ENCODE data around the gene HIPK1. TPM values are rescaled to one million over a fixed set of nuclear protein-coding genes. Genes with fewer than 3 reads are reported as not detected.

HIPK1 gene
- total and polyA plus RNA-seq, 10 of the 15 experiments (the other 5 are each of a cell fraction or from before 2014, with no cell fraction given), result 4.2 to 33.9 (median 11.4) TPM

GRCh38 chr1:113937146-113937545 lies 8.0 kb downstream of the HIPK1 start:
- Histone ChIP-seq H3K4me1 (ENCODE audit: control insufficient read depth, insufficient read depth, low read length) (peaks cover 17% of the 10 kb centered on the region), H3K79me2 (ENCODE audit: control insufficient read depth, insufficient read depth, low read length) (peaks cover 75% of the 10 kb centered on the region), H3K4me2 (ENCODE audit: control insufficient read depth, insufficient read depth) (no peak overlapping the region), H3K36me3 (ENCODE audit: control insufficient read depth in 2 of 2, insufficient read depth in 2 of 2, low read length in 1 of 2) (peaks cover 5 to 6% of the 10 kb centered on the region in 2 experiments; a peak in 3 of 4 replicates), H2AFZ (ENCODE audit: control insufficient read depth, low read depth, low read length) (no peak overlapping the region), H3K9me3 (replicated peaks; ENCODE audit: control insufficient read depth, insufficient read depth, low read length) (no peaks in the 10 kb centered on the region; the same call in 1 of the 3 replicates), H3K27ac (ENCODE audit: control insufficient read depth, insufficient read depth) (no peak overlapping the region), H3K27me3 (replicated peaks in 1 of 2; ENCODE audit: control insufficient read depth in 2 of 2, insufficient read depth in 2 of 2, low read length in 1 of 2) (no peaks in the 10 kb centered on the region), H3K9ac (ENCODE audit: control insufficient read depth, insufficient read depth, low read length) (no peak overlapping the region), H3K4me3 (no peak overlapping the region), H4K20me1 (ENCODE audit: control insufficient read depth, insufficient read depth) (no peaks in the 10 kb centered on the region)
- WGBS (ENCODE audit: insufficient coverage, insufficient replicate concordance, low lambda C conversion rate, missing lambda C conversion rate), result 90% methylated on average over 1 of the region's 1 CpG
- intact Hi-C loops (cut with micrococcal nuclease; ENCODE audit: unreplicated experiment), result no loop called here
- FAIRE-seq, result peak; percentile 44
- BruUV-seq (replicated peaks), result no TSS peak
- ChIA-PET POLR2A (interaction anchor here (0.5 to 1.1 kb wide), 2 partner anchors 9 to 78 kb away, joined by 3 to 6 read pairs; no protein-coding TSS in a partner anchor), CTCF (interaction anchor here (1.1 to 1.9 kb wide), 2 partner anchors 9 to 101 kb away, joined by 4 to 6 read pairs; no protein-coding TSS in a partner anchor), SMC1A (ENCODE audit: uncharacterized antibody, unreplicated experiment) (interaction anchor here (1.4 to 11.9 kb wide), 3 partner anchors 10 to 81 kb away, joined by 3 to 99 read pairs (median 5); no protein-coding TSS in a partner anchor), RAD21 (ENCODE audit: unreplicated experiment) (interaction anchor here (0.8 to 2.1 kb wide), 2 partner anchors 9 to 182 kb away, joined by 3 to 9 read pairs; no protein-coding TSS in a partner anchor)
- in situ Hi-C loops (cut with MboI), result no loop called here
- no peak for ATAC-seq
- TF ChIP-seq SIX5 (IDR thresholded peaks at IDR 0.05; ENCODE audit: low read depth, low read length, severe bottlenecking) (no peak), NKRF (conservative IDR thresholded peaks at IDR 0.05) (no peak), ZNF592 (IDR thresholded peaks at IDR 0.05) (no peak), BCLAF1 (IDR thresholded peaks at IDR 0.05) (no peak), ZNF24 (IDR thresholded peaks at IDR 0.05) (no peak), TBL1XR1 (IDR thresholded peaks at IDR 0.05; ENCODE audit: low read depth, low read length) (no peak), EGR1 (IDR thresholded peaks at IDR 0.05; ENCODE audit: borderline replicate concordance in 1 of 2, low read depth in 2 of 2, low read length in 2 of 2) (no peak)
- TF ChIP-seq, protein P1, sequence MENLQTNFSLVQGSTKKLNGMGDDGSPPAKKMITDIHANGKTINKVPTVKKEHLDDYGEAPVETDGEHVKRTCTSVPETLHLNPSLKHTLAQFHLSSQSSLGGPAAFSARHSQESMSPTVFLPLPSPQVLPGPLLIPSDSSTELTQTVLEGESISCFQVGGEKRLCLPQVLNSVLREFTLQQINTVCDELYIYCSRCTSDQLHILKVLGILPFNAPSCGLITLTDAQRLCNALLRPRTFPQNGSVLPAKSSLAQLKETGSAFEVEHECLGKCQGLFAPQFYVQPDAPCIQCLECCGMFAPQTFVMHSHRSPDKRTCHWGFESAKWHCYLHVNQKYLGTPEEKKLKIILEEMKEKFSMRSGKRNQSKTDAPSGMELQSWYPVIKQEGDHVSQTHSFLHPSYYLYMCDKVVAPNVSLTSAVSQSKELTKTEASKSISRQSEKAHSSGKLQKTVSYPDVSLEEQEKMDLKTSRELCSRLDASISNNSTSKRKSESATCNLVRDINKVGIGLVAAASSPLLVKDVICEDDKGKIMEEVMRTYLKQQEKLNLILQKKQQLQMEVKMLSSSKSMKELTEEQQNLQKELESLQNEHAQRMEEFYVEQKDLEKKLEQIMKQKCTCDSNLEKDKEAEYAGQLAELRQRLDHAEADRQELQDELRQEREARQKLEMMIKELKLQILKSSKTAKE (IDR thresholded peaks at IDR 0.05; ENCODE audit: low read depth, poor library complexity, severe bottlenecking), result no peak
- no peak for DNase-seq (ENCODE audit: low read depth, low spot score)

Measured in GM12878 (cell line).